HCT116 (cell line): ENCODE measurements around the gene AMER3.

Source experiments
- EZH2 ChIP-seq: fragments of 200-600 bp; sonication (generic); IDR thresholded peaks from 2 replicates; pipeline ENCODE4 v1.6.1; 2017; ENCODE audit warnings: antibody characterized with exemption, mixed run types
- EZH2phosphoT487 ChIP-seq: fragments of 200-600 bp; IDR thresholded peaks from 2 replicates; pipeline ENCODE4 v1.6.1; 2018; ENCODE audit warnings: antibody characterized with exemption, borderline replicate concordance
- FOSL1 ChIP-seq: IDR thresholded peaks from 2 replicates; pipeline ENCODE4 v1.6.1; 2012; ENCODE audit warnings: low read depth
- POLR2A ChIP-seq: IDR thresholded peaks from 2 replicates; pipeline ENCODE4 v1.7.0; 2011; ENCODE audit warnings: borderline replicate concordance; ENCODE audit not compliant: insufficient read depth, insufficient read length; ENCODE audit errors: extremely low read depth
- SIN3A ChIP-seq: IDR thresholded peaks from 2 replicates; pipeline ENCODE4 v1.6.1; 2012; ENCODE audit warnings: low read depth
- TCF7L2 ChIP-seq: IDR thresholded peaks from 2 replicates; pipeline ENCODE4 v1.7.0; 2011; ENCODE audit warnings: borderline replicate concordance, inconsistent platforms; ENCODE audit not compliant: insufficient read depth, insufficient read length; ENCODE audit errors: extremely low read depth
- YY1 ChIP-seq: IDR thresholded peaks from 2 replicates; pipeline ENCODE4 v1.6.1; 2011; ENCODE audit warnings: low read length, low read depth, moderate library complexity, mild to moderate bottlenecking; ENCODE audit not compliant: insufficient replicate concordance; ENCODE audit errors: extremely low read depth
- TF ChIP-seq, protein P1 (sequence below), 3 experiments: fragments of 200-600 bp in 1 of 3; sonication (generic) in 1 of 3; IDR thresholded peaks in 2 of 3; conservative IDR thresholded peaks in 1 of 3; 2 replicates each; pipeline ENCODE4 v1.5.1; 2012 to 2017; ENCODE audit warnings: low read depth in 2 of 3, low read length in 2 of 3, antibody characterized with exemption in 1 of 3, borderline replicate concordance in 1 of 3, control low read depth in 1 of 3, mild to moderate bottlenecking in 1 of 3, mixed read lengths in 1 of 3, mixed run types in 1 of 3, moderate library complexity in 1 of 3; ENCODE audit not compliant: insufficient read depth in 1 of 3
- TF ChIP-seq, protein P2 (sequence below): IDR thresholded peaks from 2 replicates; pipeline ENCODE4 v1.6.1; 2012; ENCODE audit warnings: low read depth
- TF ChIP-seq, protein P3 (sequence below): IDR thresholded peaks from 2 replicates; pipeline ENCODE4 v1.6.1; 2012

DNA sequence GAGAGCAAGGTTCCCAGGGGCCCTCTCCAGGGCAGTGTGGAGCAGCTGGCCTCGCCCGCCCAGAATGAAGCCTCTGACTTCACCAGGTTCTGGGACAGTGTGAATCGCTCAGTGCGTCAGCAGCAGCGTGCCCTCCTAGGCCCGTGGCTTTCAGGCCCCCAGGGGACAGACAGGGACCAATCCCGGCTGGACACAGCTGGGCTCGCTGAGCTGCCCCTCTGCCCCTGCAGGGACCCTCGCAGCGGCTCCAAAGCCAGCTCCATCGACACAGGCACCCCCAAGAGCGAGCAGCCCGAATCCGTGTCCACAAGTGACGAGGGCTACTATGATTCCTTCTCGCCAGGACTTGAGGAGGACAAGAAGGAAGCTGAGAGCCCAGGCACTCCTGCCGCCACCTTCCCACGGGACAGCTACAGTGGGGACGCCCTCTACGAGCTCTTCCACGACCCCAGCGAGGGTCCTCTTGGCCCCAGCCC is 7.6 kb downstream of the AMER3 start:
- no peak for TF ChIP-seq TCF7L2
- no peak for TF ChIP-seq SIN3A
- no peak for TF ChIP-seq EZH2
- TF ChIP-seq POLR2A: no peak
- TF ChIP-seq, protein P1, sequence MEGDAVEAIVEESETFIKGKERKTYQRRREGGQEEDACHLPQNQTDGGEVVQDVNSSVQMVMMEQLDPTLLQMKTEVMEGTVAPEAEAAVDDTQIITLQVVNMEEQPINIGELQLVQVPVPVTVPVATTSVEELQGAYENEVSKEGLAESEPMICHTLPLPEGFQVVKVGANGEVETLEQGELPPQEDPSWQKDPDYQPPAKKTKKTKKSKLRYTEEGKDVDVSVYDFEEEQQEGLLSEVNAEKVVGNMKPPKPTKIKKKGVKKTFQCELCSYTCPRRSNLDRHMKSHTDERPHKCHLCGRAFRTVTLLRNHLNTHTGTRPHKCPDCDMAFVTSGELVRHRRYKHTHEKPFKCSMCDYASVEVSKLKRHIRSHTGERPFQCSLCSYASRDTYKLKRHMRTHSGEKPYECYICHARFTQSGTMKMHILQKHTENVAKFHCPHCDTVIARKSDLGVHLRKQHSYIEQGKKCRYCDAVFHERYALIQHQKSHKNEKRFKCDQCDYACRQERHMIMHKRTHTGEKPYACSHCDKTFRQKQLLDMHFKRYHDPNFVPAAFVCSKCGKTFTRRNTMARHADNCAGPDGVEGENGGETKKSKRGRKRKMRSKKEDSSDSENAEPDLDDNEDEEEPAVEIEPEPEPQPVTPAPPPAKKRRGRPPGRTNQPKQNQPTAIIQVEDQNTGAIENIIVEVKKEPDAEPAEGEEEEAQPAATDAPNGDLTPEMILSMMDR (IDR thresholded peaks at IDR 0.05 in 2 of 3, conservative IDR thresholded peaks at IDR 0.05 in 1 of 3; ENCODE audit: borderline replicate concordance in 1 of 3, insufficient read depth in 1 of 3, low read depth in 2 of 3, low read length in 2 of 3): no peak
- TF ChIP-seq EZH2phosphoT487: no peak
- TF ChIP-seq, protein P2, sequence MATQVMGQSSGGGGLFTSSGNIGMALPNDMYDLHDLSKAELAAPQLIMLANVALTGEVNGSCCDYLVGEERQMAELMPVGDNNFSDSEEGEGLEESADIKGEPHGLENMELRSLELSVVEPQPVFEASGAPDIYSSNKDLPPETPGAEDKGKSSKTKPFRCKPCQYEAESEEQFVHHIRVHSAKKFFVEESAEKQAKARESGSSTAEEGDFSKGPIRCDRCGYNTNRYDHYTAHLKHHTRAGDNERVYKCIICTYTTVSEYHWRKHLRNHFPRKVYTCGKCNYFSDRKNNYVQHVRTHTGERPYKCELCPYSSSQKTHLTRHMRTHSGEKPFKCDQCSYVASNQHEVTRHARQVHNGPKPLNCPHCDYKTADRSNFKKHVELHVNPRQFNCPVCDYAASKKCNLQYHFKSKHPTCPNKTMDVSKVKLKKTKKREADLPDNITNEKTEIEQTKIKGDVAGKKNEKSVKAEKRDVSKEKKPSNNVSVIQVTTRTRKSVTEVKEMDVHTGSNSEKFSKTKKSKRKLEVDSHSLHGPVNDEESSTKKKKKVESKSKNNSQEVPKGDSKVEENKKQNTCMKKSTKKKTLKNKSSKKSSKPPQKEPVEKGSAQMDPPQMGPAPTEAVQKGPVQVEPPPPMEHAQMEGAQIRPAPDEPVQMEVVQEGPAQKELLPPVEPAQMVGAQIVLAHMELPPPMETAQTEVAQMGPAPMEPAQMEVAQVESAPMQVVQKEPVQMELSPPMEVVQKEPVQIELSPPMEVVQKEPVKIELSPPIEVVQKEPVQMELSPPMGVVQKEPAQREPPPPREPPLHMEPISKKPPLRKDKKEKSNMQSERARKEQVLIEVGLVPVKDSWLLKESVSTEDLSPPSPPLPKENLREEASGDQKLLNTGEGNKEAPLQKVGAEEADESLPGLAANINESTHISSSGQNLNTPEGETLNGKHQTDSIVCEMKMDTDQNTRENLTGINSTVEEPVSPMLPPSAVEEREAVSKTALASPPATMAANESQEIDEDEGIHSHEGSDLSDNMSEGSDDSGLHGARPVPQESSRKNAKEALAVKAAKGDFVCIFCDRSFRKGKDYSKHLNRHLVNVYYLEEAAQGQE: no peak
- no peak for TF ChIP-seq YY1
- TF ChIP-seq, protein P3, sequence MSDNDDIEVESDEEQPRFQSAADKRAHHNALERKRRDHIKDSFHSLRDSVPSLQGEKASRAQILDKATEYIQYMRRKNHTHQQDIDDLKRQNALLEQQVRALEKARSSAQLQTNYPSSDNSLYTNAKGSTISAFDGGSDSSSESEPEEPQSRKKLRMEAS: no peak
- TF ChIP-seq FOSL1: no peak
